ENCODE data around the gene CARD18. TPM values are rescaled to one million over a fixed set of nuclear protein-coding genes. Genes with fewer than 3 reads are reported as not detected.

CARD18 gene
- not detected for total RNA-seq

- ATAC-seq = no peak
- no peak within 1 kb of the TSS for H3K4me3 Mint-ChIP-seq
- no peaks in the 10 kb centered on the region for H3K9me3 Mint-ChIP-seq (ENCODE audit: low read depth)
- no peak within 1 kb of the TSS for H3K27ac Mint-ChIP-seq
- CTCF ChIA-PET = no interaction called here
- no peak for DNase-seq
- no peaks in the 10 kb centered on the region for H3K4me1 Mint-ChIP-seq
- H3K36me3 Mint-ChIP-seq = no peaks in the 10 kb centered on the region
- H3K27me3 Mint-ChIP-seq = peaks cover 6% of the 10 kb centered on the region
These were observed at the start of gene CARD18 for GRCh38 chr11:105139669-105140068. Gene CARD18 (minus strand): TSS chr11:105139769. CDS start chr11:105139726, 43 bp downstream.

- H3K4me1 Mint-ChIP-seq = no peaks in the 10 kb centered on the region
- DNase-seq = no peak
- H3K9me3 Mint-ChIP-seq (ENCODE audit: low read depth) = no peaks in the 10 kb centered on the region
- H3K27me3 Mint-ChIP-seq = peaks cover 8% of the 10 kb centered on the region
- ATAC-seq = no peak
- no peak overlapping the region for H3K4me3 Mint-ChIP-seq
- CTCF ChIA-PET = no interaction called here
- no peaks in the 10 kb centered on the region for H3K36me3 Mint-ChIP-seq
- no peak overlapping the region for H3K27ac Mint-ChIP-seq
These were observed 44.4 kb upstream of the CARD18 start for GRCh38 chr11:105183987-105184386.

GRCh38 chr11:105183426-105183825 is 43.9 kb upstream of the CARD18 start:
- no peaks in the 10 kb centered on the region for H3K9me3 Mint-ChIP-seq (ENCODE audit: low read depth)
- H3K27ac Mint-ChIP-seq = no peak overlapping the region
- ATAC-seq (no peak), DNase-seq (no peak)
- CTCF ChIA-PET = no interaction called here
- no peaks in the 10 kb centered on the region for H3K36me3 Mint-ChIP-seq
- no peak overlapping the region for H3K4me3 Mint-ChIP-seq
- H3K27me3 Mint-ChIP-seq = peaks cover 8% of the 10 kb centered on the region
- no peaks in the 10 kb centered on the region for H3K4me1 Mint-ChIP-seq

GRCh38 chr11:105181521-105181920 is 42.0 kb upstream of the CARD18 start:
- no peaks in the 10 kb centered on the region for H3K9me3 Mint-ChIP-seq (ENCODE audit: low read depth)
- H3K36me3 Mint-ChIP-seq = no peaks in the 10 kb centered on the region
- H3K27ac Mint-ChIP-seq = no peak overlapping the region
- CTCF ChIA-PET = no interaction called here
- DNase-seq (no peak), ATAC-seq (no peak)
- H3K4me1 Mint-ChIP-seq = no peaks in the 10 kb centered on the region
- no peak overlapping the region for H3K4me3 Mint-ChIP-seq
- H3K27me3 Mint-ChIP-seq = peaks cover 8% of the 10 kb centered on the region

GRCh38 chr11:105181100-105181499 is 41.5 kb upstream of the CARD18 start:
- Mint-ChIP-seq H3K27ac (no peak overlapping the region), H3K36me3 (no peaks in the 10 kb centered on the region), H3K27me3 (peaks cover 8% of the 10 kb centered on the region), H3K4me3 (no peak overlapping the region), H3K9me3 (ENCODE audit: low read depth) (no peaks in the 10 kb centered on the region), H3K4me1 (no peaks in the 10 kb centered on the region)
- CTCF ChIA-PET = no interaction called here
- ATAC-seq (no peak), DNase-seq (no peak)

GRCh38 chr11:105179542-105180278 is 40.1 kb upstream of the CARD18 start:
- CTCF ChIA-PET = interaction anchor here (0.6 to 1.4 kb wide), 2 partner anchors 8 to 344 kb away, joined by 3 read pairs; no protein-coding TSS in a partner anchor
- DNase-seq (no peak), ATAC-seq (no peak)
- Mint-ChIP-seq H3K4me1 (no peaks in the 10 kb centered on the region), H3K4me3 (no peak overlapping the region), H3K27ac (no peak overlapping the region), H3K27me3 (peaks cover 8% of the 10 kb centered on the region), H3K9me3 (ENCODE audit: low read depth) (no peaks in the 10 kb centered on the region), H3K36me3 (no peaks in the 10 kb centered on the region)

GRCh38 chr11:105177658-105178057 is 38.1 kb upstream of the CARD18 start:
- Mint-ChIP-seq H3K36me3 (no peaks in the 10 kb centered on the region), H3K4me1 (no peaks in the 10 kb centered on the region), H3K9me3 (ENCODE audit: low read depth) (no peaks in the 10 kb centered on the region), H3K27me3 (peaks cover 9% of the 10 kb centered on the region), H3K27ac (no peak overlapping the region), H3K4me3 (no peak overlapping the region)
- DNase-seq (no peak), ATAC-seq (no peak)
- CTCF ChIA-PET = no interaction called here

GRCh38 chr11:105168457-105168856 is 28.9 kb upstream of the CARD18 start:
- peaks cover 2% of the 10 kb centered on the region for H3K27me3 Mint-ChIP-seq
- no peak overlapping the region for H3K4me3 Mint-ChIP-seq
- CTCF ChIA-PET = no interaction called here
- H3K4me1 Mint-ChIP-seq = peaks cover 3% of the 10 kb centered on the region
- no peaks in the 10 kb centered on the region for H3K9me3 Mint-ChIP-seq (ENCODE audit: low read depth)
- ATAC-seq (no peak), DNase-seq (no peak)
- H3K27ac Mint-ChIP-seq = no peak overlapping the region
- H3K36me3 Mint-ChIP-seq = no peaks in the 10 kb centered on the region

- no peaks in the 10 kb centered on the region for H3K36me3 Mint-ChIP-seq
- peaks cover 2% of the 10 kb centered on the region for H3K27me3 Mint-ChIP-seq
- H3K4me1 Mint-ChIP-seq = peaks cover 3% of the 10 kb centered on the region
- ATAC-seq (no peak), DNase-seq (no peak)
- CTCF ChIA-PET = no interaction called here
- H3K27ac Mint-ChIP-seq = no peak overlapping the region
- no peaks in the 10 kb centered on the region for H3K9me3 Mint-ChIP-seq (ENCODE audit: low read depth)
- no peak overlapping the region for H3K4me3 Mint-ChIP-seq
These were observed 27.7 kb upstream of the CARD18 start for GRCh38 chr11:105167244-105167643.

GRCh38 chr11:105164208-105164607 is 24.6 kb upstream of the CARD18 start:
- CTCF ChIA-PET = no interaction called here
- no peak for DNase-seq
- Mint-ChIP-seq H3K4me3 (no peak overlapping the region), H3K4me1 (peaks cover 3% of the 10 kb centered on the region), H3K36me3 (no peaks in the 10 kb centered on the region), H3K9me3 (ENCODE audit: low read depth) (no peaks in the 10 kb centered on the region), H3K27ac (no peak overlapping the region), H3K27me3 (peaks cover 2% of the 10 kb centered on the region)
- ATAC-seq = no peak

GRCh38 chr11:105162506-105162905 is 22.9 kb upstream of the CARD18 start:
- ATAC-seq (no peak), DNase-seq (no peak)
- no peak overlapping the region for H3K4me3 Mint-ChIP-seq
- CTCF ChIA-PET = no interaction called here
- no peak overlapping the region for H3K27ac Mint-ChIP-seq
- peaks cover 3% of the 10 kb centered on the region for H3K4me1 Mint-ChIP-seq
- no peaks in the 10 kb centered on the region for H3K36me3 Mint-ChIP-seq
- H3K27me3 Mint-ChIP-seq = peaks cover 2% of the 10 kb centered on the region
- H3K9me3 Mint-ChIP-seq (ENCODE audit: low read depth) = no peaks in the 10 kb centered on the region

- CTCF ChIA-PET = no interaction called here
- H3K27ac Mint-ChIP-seq = no peak overlapping the region
- H3K4me3 Mint-ChIP-seq = no peak overlapping the region
- DNase-seq (no peak), ATAC-seq (no peak)
- no peaks in the 10 kb centered on the region for H3K9me3 Mint-ChIP-seq (ENCODE audit: low read depth)
- H3K27me3 Mint-ChIP-seq = no peaks in the 10 kb centered on the region
- no peaks in the 10 kb centered on the region for H3K4me1 Mint-ChIP-seq
- H3K36me3 Mint-ChIP-seq = no peaks in the 10 kb centered on the region
These were observed 18.9 kb upstream of the CARD18 start for GRCh38 chr11:105158436-105158835.

- Mint-ChIP-seq H3K36me3 (no peaks in the 10 kb centered on the region), H3K27me3 (no peaks in the 10 kb centered on the region), H3K4me3 (no peak overlapping the region), H3K9me3 (ENCODE audit: low read depth) (no peaks in the 10 kb centered on the region), H3K4me1 (no peaks in the 10 kb centered on the region), H3K27ac (no peak overlapping the region)
- CTCF ChIA-PET = no interaction called here
- no peak for ATAC-seq
- DNase-seq = no peak
These were observed 17.2 kb upstream of the CARD18 start for GRCh38 chr11:105156720-105157119.

- H3K9me3 Mint-ChIP-seq (ENCODE audit: low read depth) = no peaks in the 10 kb centered on the region
- H3K4me3 Mint-ChIP-seq = no peak overlapping the region
- no peak for DNase-seq
- H3K27me3 Mint-ChIP-seq = no peaks in the 10 kb centered on the region
- no peak for ATAC-seq
- H3K36me3 Mint-ChIP-seq = no peaks in the 10 kb centered on the region
- H3K4me1 Mint-ChIP-seq = no peaks in the 10 kb centered on the region
- CTCF ChIA-PET = no interaction called here
- no peak overlapping the region for H3K27ac Mint-ChIP-seq
These were observed 16.7 kb upstream of the CARD18 start for GRCh38 chr11:105156231-105156630.

- no peak overlapping the region for H3K27ac Mint-ChIP-seq
- H3K9me3 Mint-ChIP-seq (ENCODE audit: low read depth) = no peaks in the 10 kb centered on the region
- CTCF ChIA-PET = no interaction called here
- H3K36me3 Mint-ChIP-seq = no peaks in the 10 kb centered on the region
- DNase-seq (no peak), ATAC-seq (no peak)
- no peaks in the 10 kb centered on the region for H3K4me1 Mint-ChIP-seq
- H3K4me3 Mint-ChIP-seq = no peak overlapping the region
- H3K27me3 Mint-ChIP-seq = no peaks in the 10 kb centered on the region
These were observed 16.1 kb upstream of the CARD18 start for GRCh38 chr11:105155679-105156078.

All from activated CD8-positive, alpha-beta memory T cell treated with anti-CD3 and anti-CD28 coated beads, Interleukin-2, amount 10 ng/mL, durations not matched to agents 7 days and 5 days (primary cell).